CD14-positive monocyte (primary cell): ENCODE data around the gene MSI2. TPM values are rescaled to one million over a fixed set of nuclear protein-coding genes. Genes with fewer than 3 reads are reported as not detected.

Experiments used
- DNase-seq, 3 donors: peaks; one replicate each; pipeline ENCODE4 v3.0.0-alpha.2; 2011 to 2022
- H2AFZ ChIP-seq: 2 replicates; pipeline ENCODE4 v1.6.0; 2012; ENCODE audit warnings: mild to moderate bottlenecking, low read depth, low read length, inconsistent platforms; ENCODE audit not compliant: insufficient read depth, poor library complexity, severe bottlenecking
- H3K27ac ChIP-seq, 2 donors: 1 replicate in 1 of 2; 2 replicates in 1 of 2; pipeline ENCODE4 v1.5.1; 2012 to 2013; ENCODE audit warnings: low read length in 2 of 2, control low read depth in 1 of 2, inconsistent platforms in 1 of 2, low read depth in 1 of 2, mild to moderate bottlenecking in 1 of 2
- H3K27me3 ChIP-seq, 2 donors: one replicate each; pipeline versions ENCODE4 v1.6.0 to v1.6.1; 2011 to 2013; ENCODE audit warnings: low read length in 2 of 2; ENCODE audit not compliant: control insufficient read depth in 2 of 2, insufficient read depth in 2 of 2
- H3K36me3 ChIP-seq, 2 donors: replicated peaks in 1 of 2; 1 replicate in 1 of 2; 2 replicates in 1 of 2; pipeline versions ENCODE4 v1.5.1 to v1.6.1; 2012 to 2013; ENCODE audit warnings: low read length in 2 of 2, control low read depth in 1 of 2, inconsistent platforms in 1 of 2, mild to moderate bottlenecking in 1 of 2; ENCODE audit not compliant: insufficient read depth in 2 of 2, control insufficient read depth in 1 of 2
- H3K4me1 ChIP-seq, 2 donors: 1 replicate in 1 of 2; 2 replicates in 1 of 2; pipeline versions ENCODE4 v1.5.1 to v1.6.1; 2012 to 2013; ENCODE audit warnings: low read length in 2 of 2, control low read depth in 1 of 2, inconsistent platforms in 1 of 2, mild to moderate bottlenecking in 1 of 2, moderate library complexity in 1 of 2; ENCODE audit not compliant: insufficient read depth in 2 of 2, control insufficient read depth in 1 of 2
- H3K4me2 ChIP-seq: replicated peaks from 2 replicates; pipeline ENCODE3; 2012; ENCODE audit warnings: low read length, moderate library complexity, mild to moderate bottlenecking; ENCODE audit not compliant: poor library complexity, severe bottlenecking; ENCODE audit errors: extremely low read depth
- H3K4me3 ChIP-seq, 3 experiments: fragments of 200-600 bp in 1 of 3; sonication (generic) in 1 of 3; replicated peaks in 1 of 3; 1 replicate in 2 of 3; 2 replicates in 1 of 3; pipeline ENCODE4 v1.5.1; 2011 to 2013; ENCODE audit warnings: low read length in 3 of 3, mild to moderate bottlenecking in 3 of 3, control low read depth in 2 of 3, low read depth in 2 of 3, inconsistent platforms in 1 of 3, moderate library complexity in 1 of 3
- H3K79me2 ChIP-seq: 2 replicates; pipeline ENCODE4 v1.6.0; 2012; ENCODE audit warnings: mild to moderate bottlenecking, control low read depth, inconsistent platforms, low read length, moderate library complexity; ENCODE audit not compliant: insufficient read depth
- H3K9ac ChIP-seq: 2 replicates; pipeline ENCODE4 v1.6.0; 2017; ENCODE audit warnings: low read length, mild to moderate bottlenecking; ENCODE audit not compliant: insufficient read depth, poor library complexity, severe bottlenecking
- H3K9me3 ChIP-seq, 2 donors: replicated peaks in 1 of 2; 1 replicate in 1 of 2; 2 replicates in 1 of 2; pipeline versions ENCODE4 v1.5.1 to v1.6.1; 2012 to 2013; ENCODE audit warnings: low read length in 2 of 2, control low read depth in 1 of 2; ENCODE audit not compliant: control insufficient read depth in 1 of 2, insufficient read depth in 1 of 2
- H4K20me1 ChIP-seq: 2 replicates; pipeline ENCODE4 v1.6.0; 2012; ENCODE audit warnings: mild to moderate bottlenecking, low read length, control low read depth, moderate library complexity; ENCODE audit not compliant: insufficient read depth
- H3K27ac Mint-ChIP-seq, 7 donors: one replicate each; pipeline ENCODE4 v1.8.0; 2020; ENCODE audit warnings: mild to moderate bottlenecking in 7 of 7, mixed read lengths in 7 of 7, moderate library complexity in 6 of 7, inconsistent platforms in 2 of 7
- H3K27me3 Mint-ChIP-seq, 3 donors: one replicate each; pipeline ENCODE4 v1.8.0; 2021 to 2022; ENCODE audit warnings: low read depth in 3 of 3, mild to moderate bottlenecking in 3 of 3, mixed read lengths in 3 of 3, moderate library complexity in 3 of 3, inconsistent platforms in 1 of 3
- H3K36me3 Mint-ChIP-seq, 2 donors: one replicate each; pipeline ENCODE4 v1.8.0; 2020; ENCODE audit warnings: mixed read lengths in 2 of 2, inconsistent platforms in 1 of 2, mild to moderate bottlenecking in 1 of 2
- H3K4me1 Mint-ChIP-seq: one replicate; pipeline ENCODE4 v1.8.0; 2020; ENCODE audit warnings: mild to moderate bottlenecking, mixed read lengths
- H3K4me3 Mint-ChIP-seq, 2 donors: one replicate each; pipeline ENCODE4 v1.8.0; 2020; ENCODE audit warnings: mild to moderate bottlenecking in 2 of 2, mixed read lengths in 2 of 2, moderate library complexity in 1 of 2
- H3K9me3 Mint-ChIP-seq, 7 donors: one replicate each; pipeline ENCODE4 v1.8.0; 2020 to 2022; ENCODE audit warnings: mixed read lengths in 7 of 7, mild to moderate bottlenecking in 6 of 7, moderate library complexity in 6 of 7, inconsistent platforms in 2 of 7
- WGBS: methylation state at CpG from one replicate; pipeline ENCODE4 v1.1.5; 2013; ENCODE audit warnings: missing lambda C conversion rate; ENCODE audit not compliant: insufficient coverage; 5-methylcytosine and 5-hydroxymethylcytosine counted together
- intact Hi-C, 2 donors: fragments of 100-400 bp; cut with micrococcal nuclease; formaldehyde crosslinking; loops; one replicate each; pipeline versions ENCODE4 v1.15.0 to v1.15.1; 2023
- polyA plus RNA-seq, 3 donors: library from polyadenylated mRNA; depleted of rRNA in 1 of 3; unstranded in 2 of 3; stranded (reverse) in 1 of 3; fragments of 300-500 nt in 2 of 3; fragments of >200 nt in 1 of 3; fragmentation: Illumina TruSeq in 2 of 3; gene quantifications; 1 replicate in 2 of 3; 2 replicates in 1 of 3; pipeline ENCODE4 v1.2.3, GENCODE V29; 2012 to 2021
- TF ChIP-seq, protein P1 (sequence below): fragments of 200-600 bp; IDR thresholded peaks from one replicate; pipeline ENCODE4 v1.8.0; 2022; ENCODE audit warnings: antibody characterized with exemption, mild to moderate bottlenecking

MSI2 gene
- polyA plus RNA-seq, 3 donors, result 0.20 to 6.6 (median 0.37) TPM

DNA sequence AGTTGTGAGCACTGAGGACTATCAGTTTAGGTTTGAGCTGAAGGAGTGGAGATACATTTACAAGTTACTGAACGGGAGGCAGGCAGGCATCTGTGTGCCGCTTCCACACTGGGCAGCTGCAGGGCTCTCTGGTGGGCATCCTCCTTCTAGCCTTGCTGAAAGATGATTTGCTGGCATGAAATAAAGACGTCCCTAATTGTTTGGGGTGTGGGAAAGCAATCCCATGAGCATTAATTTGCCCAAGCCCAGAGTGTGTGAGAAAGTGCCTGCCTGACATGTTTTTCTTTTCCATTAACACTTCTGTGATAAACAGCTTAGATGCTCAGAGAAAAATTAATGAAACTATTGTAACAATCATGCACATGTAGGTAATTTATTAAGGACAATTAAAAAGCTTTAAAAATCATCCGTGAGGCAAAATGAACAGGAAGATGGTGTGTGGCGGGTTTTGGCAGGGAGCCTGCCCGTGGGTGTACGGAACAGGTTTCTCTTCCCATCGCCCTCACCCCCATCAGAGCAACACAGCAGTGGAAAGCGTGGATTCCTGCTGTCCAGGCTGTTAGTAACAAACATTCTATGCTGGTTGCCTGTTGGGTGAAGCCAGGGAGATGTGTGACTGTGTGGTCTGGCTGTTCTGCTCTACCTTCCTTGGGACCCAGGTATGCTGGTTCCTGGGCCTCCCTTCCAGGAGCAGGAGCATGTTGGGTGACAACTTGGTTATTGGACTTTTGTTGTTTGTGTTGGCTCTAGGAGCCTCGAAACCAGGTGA, 191.9 kb downstream of the MSI2 start:
- Histone ChIP-seq H3K4me2 (no peak overlapping the region), H3K27me3 (no peaks in the 10 kb centered on the region), H3K9ac (no peak overlapping the region), H2AFZ (no peak overlapping the region), H4K20me1 (peaks cover 3% of the 10 kb centered on the region), H3K36me3 (no peaks in the 10 kb centered on the region), H3K79me2 (no peaks in the 10 kb centered on the region), H3K4me1 (peaks cover 19 to 26% of the 10 kb centered on the region in 2 donors), H3K4me3 (no peak overlapping the region), H3K9me3 (no peaks in the 10 kb centered on the region), H3K27ac (no peak overlapping the region)
- intact Hi-C loops, result no loop called here
- no peak for DNase-seq
- no peak overlapping the region for H3K27ac Mint-ChIP-seq
- H3K9me3 Mint-ChIP-seq, result peaks cover 0 to 7% (median 4%) of the 10 kb centered on the region in 7 donors
- peaks cover 2 to 3% of the 10 kb centered on the region in 2 donors for H3K36me3 Mint-ChIP-seq
- 60% methylated on average over 5 of the region's 10 CpGs for WGBS
- TF ChIP-seq, protein P1, sequence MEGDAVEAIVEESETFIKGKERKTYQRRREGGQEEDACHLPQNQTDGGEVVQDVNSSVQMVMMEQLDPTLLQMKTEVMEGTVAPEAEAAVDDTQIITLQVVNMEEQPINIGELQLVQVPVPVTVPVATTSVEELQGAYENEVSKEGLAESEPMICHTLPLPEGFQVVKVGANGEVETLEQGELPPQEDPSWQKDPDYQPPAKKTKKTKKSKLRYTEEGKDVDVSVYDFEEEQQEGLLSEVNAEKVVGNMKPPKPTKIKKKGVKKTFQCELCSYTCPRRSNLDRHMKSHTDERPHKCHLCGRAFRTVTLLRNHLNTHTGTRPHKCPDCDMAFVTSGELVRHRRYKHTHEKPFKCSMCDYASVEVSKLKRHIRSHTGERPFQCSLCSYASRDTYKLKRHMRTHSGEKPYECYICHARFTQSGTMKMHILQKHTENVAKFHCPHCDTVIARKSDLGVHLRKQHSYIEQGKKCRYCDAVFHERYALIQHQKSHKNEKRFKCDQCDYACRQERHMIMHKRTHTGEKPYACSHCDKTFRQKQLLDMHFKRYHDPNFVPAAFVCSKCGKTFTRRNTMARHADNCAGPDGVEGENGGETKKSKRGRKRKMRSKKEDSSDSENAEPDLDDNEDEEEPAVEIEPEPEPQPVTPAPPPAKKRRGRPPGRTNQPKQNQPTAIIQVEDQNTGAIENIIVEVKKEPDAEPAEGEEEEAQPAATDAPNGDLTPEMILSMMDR, result no peak
- H3K4me3 Mint-ChIP-seq, result no peak overlapping the region
- H3K27me3 Mint-ChIP-seq, result peaks cover 0 to 16% (median 3%) of the 10 kb centered on the region in 3 donors
- H3K4me1 Mint-ChIP-seq, result peaks cover 42% of the 10 kb centered on the region

DNA sequence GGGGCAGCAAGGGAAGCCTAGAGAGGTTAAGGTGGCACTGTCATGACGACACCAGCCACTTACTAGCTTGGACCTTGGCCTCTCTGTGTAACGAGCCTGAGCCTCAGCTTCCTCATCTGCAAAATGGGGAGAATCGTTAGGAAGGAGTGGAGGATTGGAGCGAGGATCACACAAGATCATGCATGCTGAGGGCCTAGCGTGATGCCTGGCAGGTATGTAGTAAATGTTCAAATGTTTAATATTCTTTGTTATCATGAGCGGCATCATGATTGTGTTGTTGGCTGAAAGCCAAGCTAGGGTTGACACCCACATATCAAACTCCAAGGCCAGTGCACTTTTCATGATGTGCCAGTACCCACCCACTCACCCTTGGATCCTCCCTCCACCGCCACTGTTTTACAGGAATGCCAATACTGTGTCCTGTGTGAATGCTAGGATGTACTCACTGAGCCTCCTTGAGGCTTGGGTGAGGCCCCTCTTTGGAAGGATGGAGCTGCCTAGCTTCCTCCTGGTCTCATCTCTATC, 192.5 kb downstream of the MSI2 start:
- Mint-ChIP-seq H3K36me3 (peaks cover 2 to 3% of the 10 kb centered on the region in 2 donors), H3K27ac (no peak overlapping the region), H3K27me3 (peaks cover 0 to 16% (median 3%) of the 10 kb centered on the region in 3 donors), H3K4me3 (no peak overlapping the region), H3K9me3 (peaks cover 0 to 2% (median 0%) of the 10 kb centered on the region in 7 donors), H3K4me1 (peaks cover 35% of the 10 kb centered on the region)
- Histone ChIP-seq H3K27ac (no peak overlapping the region), H3K9ac (no peak overlapping the region), H3K36me3 (no peaks in the 10 kb centered on the region), H3K4me2 (no peak overlapping the region), H3K27me3 (no peaks in the 10 kb centered on the region), H3K4me3 (no peak overlapping the region), H3K9me3 (no peaks in the 10 kb centered on the region), H2AFZ (no peak overlapping the region), H4K20me1 (peaks cover 3% of the 10 kb centered on the region), H3K4me1 (peaks cover 13 to 21% of the 10 kb centered on the region in 2 donors), H3K79me2 (no peaks in the 10 kb centered on the region)
- no peak for DNase-seq
- TF ChIP-seq, protein P1, result no peak
- intact Hi-C loops, result no loop called here
- WGBS, result 100% methylated on average over 3 of the region's 7 CpGs
